ENCODE data around the gene PPARGC1A.

PPARGC1A gene

DNA sequence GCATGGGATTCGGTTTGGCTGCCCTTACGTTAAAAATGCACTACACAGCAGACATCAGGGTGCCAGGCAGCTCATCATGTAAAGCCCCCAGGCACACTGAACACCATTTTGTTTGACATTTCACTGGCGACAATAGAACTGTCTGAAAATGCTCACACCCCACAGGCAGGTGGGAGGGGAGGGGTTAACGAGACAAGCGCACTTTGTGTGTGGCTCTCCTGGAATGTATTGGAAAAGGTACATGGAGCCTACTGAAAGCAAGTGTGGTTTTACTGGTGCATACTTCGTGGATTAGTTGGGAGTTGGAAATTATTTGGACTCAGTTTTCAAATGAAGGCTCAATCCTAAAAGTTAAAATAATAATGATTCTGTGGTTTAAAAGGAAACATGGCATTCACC is 31.6 kb upstream of the PPARGC1A start:
- Mint-ChIP-seq H3K27ac (no peak overlapping the region), H3K4me1 (no peaks in the 10 kb centered on the region), H3K4me3 (no peak overlapping the region), H3K36me3 (no peaks in the 10 kb centered on the region), H3K9me3 (peaks cover 10% of the 10 kb centered on the region)
- ATAC-seq (no peak), DNase-seq (ENCODE audit: low spot score in 2 of 2) (no peak)

DNA sequence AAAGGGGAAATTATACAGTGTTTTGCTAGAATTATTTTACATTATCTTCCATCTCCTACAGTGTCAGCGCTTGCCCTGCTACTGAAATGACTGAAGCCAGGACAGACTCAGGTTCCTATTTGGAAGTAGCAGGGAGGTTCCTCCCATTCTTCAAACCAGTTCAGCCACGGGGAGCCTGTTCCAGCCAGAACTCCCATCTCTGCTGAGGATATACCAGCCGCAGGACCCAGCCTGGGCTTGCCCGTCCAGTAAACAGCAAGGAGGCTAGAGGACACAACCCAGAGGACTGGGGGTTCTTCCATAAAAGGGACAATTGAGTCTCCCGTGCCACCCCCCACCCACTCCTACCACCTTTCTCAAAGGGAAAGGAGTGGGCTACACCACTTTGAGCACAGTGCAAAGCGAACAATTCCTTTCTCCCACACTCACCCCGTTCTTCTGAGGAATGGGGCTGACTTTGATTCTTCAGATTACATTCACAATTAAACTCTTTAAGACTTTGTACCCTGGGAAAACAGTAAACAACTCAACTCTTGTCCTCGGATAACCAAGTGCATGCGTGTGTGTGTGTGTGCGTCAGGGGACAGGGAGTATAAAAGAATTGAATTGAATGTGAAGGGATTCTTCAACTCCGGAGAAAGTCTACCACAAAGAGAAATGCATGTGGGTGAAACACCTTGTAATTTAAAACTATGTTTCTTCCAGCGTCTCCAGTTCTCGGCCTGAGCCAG is 31.0 kb upstream of the PPARGC1A start:
- H3K4me1 Mint-ChIP-seq: no peaks in the 10 kb centered on the region
- H3K36me3 Mint-ChIP-seq: no peaks in the 10 kb centered on the region

DNA sequence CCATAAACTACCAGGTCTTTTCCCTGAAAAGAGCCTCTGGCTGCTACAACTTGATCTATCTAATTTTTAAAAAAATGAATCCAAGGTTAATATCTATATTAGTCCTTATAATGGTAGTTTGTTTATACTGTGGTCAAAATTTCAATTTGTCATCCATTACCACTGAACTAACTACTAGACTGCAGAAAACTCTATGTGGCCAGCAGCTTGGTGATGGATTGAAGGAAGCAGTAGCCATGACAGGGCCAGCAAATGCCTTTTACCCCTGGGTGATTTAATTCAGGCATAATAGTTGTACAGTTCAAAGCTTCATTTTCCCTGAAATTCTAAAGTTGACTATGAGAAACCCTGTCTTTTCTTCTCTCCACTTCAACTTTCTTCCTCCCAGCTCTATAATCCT is 30.4 kb upstream of the PPARGC1A start:
- Mint-ChIP-seq H3K4me3 (no peak overlapping the region), H3K9me3 (peaks cover 7% of the 10 kb centered on the region), H3K27ac (no peak overlapping the region), H3K36me3 (no peaks in the 10 kb centered on the region), H3K4me1 (no peaks in the 10 kb centered on the region)
- ATAC-seq: no peak
- DNase-seq (ENCODE audit: low spot score in 2 of 2): no peak

More for the DNA sequence above, 31.0 kb upstream of the PPARGC1A start:
- Mint-ChIP-seq H3K27ac (no peak overlapping the region), H3K4me3 (no peak overlapping the region), H3K9me3 (peaks cover 7% of the 10 kb centered on the region)
- no peak for DNase-seq (ENCODE audit: low spot score in 2 of 2)
- ATAC-seq: no peak

DNA sequence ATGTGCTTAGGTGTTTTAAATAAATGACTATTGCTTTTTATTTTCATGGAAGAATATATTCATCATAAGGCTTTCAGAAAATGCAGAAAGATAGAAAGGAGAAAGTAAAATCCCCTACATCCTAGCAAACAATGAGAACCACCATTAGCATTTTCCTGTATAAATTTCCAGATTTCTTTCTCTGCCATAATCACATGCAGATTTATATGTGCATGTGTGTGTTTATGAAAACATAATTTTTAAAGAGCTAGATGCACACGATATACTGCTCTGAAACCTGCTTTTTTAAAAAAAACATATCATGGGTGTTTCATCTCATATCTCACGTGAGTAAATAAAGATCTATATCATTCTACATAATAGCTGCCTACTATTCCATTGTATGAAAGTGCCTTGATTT is 26.4 kb upstream of the PPARGC1A start:
- ATAC-seq (no peak), DNase-seq (ENCODE audit: low spot score in 2 of 2) (no peak)
- Mint-ChIP-seq H3K4me3 (no peak overlapping the region), H3K9me3 (peaks cover 7% of the 10 kb centered on the region), H3K4me1 (no peaks in the 10 kb centered on the region), H3K27ac (no peak overlapping the region), H3K36me3 (no peaks in the 10 kb centered on the region)

DNA sequence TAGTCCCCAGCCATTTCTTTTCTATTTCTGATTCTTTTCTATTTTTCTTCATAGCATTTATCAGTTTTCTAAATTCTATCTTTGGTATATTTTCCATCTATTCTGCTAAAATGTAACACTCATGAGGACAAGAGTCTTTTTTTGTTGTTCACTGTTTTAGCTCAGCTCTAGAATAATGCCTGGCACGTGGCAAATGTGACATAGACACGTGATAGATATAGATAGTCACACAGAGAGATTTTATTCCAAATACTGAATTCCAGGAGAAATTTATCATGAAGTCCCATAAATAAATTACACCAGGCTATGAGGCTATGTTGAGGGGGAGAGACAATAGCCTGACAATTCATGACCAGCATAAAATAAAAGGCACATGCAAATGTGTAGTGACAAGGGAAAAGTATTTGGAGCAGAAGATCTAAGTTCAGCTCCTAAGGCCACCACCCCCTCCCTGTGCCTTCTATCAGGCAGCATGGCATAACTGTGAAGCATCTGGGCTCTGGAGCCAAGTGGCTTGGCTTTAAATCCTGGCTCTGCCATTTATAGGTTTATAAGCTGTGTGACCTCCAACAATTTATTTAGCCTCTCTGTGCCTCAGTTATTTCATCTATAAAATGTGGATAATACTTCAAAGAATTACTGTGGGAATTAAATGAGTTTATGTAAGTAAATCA is 25.7 kb upstream of the PPARGC1A start:
- DNase-seq (ENCODE audit: low spot score in 2 of 2) (no peak), ATAC-seq (no peak)
- Mint-ChIP-seq H3K4me3 (no peak overlapping the region), H3K36me3 (no peaks in the 10 kb centered on the region), H3K9me3 (peaks cover 6% of the 10 kb centered on the region), H3K4me1 (no peaks in the 10 kb centered on the region), H3K27ac (no peak overlapping the region)

DNA sequence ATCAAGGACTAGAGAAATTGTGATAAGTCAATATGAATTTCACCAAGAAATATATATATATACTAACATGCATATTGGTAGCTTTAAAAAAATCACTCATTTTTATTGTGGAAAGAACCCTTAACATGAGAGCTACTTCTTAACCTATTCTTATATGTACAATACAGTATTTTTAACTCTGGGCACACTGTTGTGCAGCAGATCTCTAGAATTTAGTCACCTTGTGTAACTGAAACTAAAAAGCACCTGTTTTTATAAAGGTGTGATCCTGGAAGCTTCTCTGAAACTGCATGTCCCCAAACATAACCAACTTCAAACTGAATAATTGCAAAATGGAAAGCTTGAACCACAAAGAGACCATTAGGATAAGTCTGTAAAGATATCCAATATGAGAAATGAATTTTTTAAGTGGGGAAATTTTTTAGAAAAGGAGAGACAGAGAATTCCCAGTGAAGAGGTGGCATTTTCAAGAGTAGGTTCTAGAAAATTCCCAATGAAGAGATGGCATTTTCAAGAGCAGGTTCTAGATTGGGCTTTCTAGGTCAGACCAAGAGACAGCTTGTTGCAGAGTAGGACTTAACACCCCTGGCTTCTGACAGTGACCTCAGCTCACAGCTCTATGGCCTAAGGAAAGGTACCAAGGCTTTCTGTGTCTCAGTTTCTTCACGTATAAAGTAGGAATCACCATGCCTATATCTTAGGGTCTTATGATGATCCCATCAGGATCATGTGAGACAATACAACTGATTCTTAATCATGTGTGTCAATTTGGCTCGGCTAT is 22.0 kb upstream of the PPARGC1A start:
- no peak for DNase-seq (ENCODE audit: low spot score in 2 of 2)
- ATAC-seq: no peak
- Mint-ChIP-seq H3K27ac (no peak overlapping the region), H3K4me3 (no peak overlapping the region), H3K36me3 (no peaks in the 10 kb centered on the region), H3K9me3 (no peaks in the 10 kb centered on the region), H3K4me1 (no peaks in the 10 kb centered on the region)

GRCh38 chr4:23909671-23910070 is 19.8 kb upstream of the PPARGC1A start:
- no peak for DNase-seq (ENCODE audit: low spot score in 2 of 2)
- no peak overlapping the region for H3K4me3 Mint-ChIP-seq
- H3K9me3 Mint-ChIP-seq: peaks cover 5% of the 10 kb centered on the region
- H3K4me1 Mint-ChIP-seq: no peaks in the 10 kb centered on the region
- no peak for ATAC-seq
- no peaks in the 10 kb centered on the region for H3K36me3 Mint-ChIP-seq
- no peak overlapping the region for H3K27ac Mint-ChIP-seq

DNA sequence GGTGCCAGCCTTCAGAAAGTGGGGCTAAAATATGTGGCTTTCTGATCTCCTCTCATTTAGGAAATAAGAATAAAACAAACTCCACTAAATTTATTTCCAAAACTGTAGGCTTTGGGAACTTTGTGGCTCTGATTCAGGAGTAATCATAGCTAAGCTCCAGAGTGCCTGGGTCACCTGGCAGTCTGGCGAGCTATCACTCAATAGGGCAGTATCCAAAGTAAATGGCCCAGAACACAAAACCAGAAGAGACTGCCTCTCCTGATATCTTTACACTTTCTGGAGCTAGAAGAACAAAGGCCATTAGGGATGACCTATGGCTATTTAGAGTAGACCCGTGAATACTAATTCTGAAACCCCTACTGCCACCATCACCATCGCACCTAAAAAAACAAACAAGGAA is 17.0 kb upstream of the PPARGC1A start:
- DNase-seq (ENCODE audit: low spot score in 2 of 2) (no peak), ATAC-seq (no peak)
- Mint-ChIP-seq H3K27ac (no peak overlapping the region), H3K36me3 (no peaks in the 10 kb centered on the region), H3K4me3 (no peak overlapping the region), H3K4me1 (no peaks in the 10 kb centered on the region), H3K9me3 (peaks cover 10% of the 10 kb centered on the region)

DNA sequence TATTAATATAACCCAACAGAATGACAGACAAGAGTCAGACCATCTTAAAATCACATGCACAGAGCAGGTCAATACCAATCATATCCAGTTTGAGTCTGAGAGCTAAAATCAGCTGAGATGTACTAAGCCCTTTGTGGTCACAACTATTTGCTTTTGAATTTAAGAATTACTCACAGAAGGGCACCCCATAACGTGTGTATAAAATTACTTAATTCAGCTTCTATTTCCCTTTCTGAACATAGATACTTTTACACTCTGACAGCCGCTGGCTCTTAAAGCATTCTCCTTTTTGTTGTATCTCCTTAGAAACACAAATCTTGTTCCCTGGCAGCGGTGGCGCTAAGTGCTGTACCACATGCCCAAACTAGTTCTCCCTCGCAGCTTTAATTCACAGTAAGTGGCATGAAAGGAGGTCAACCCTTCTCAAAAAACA is 14.8 kb upstream of the PPARGC1A start:
- no peaks in the 10 kb centered on the region for H3K36me3 Mint-ChIP-seq
- no peaks in the 10 kb centered on the region for H3K4me1 Mint-ChIP-seq
- H3K27ac Mint-ChIP-seq: no peak overlapping the region
- no peak for DNase-seq (ENCODE audit: low spot score in 2 of 2)
- ATAC-seq: no peak
- H3K9me3 Mint-ChIP-seq: peaks cover 10% of the 10 kb centered on the region
- no peak overlapping the region for H3K4me3 Mint-ChIP-seq

DNA sequence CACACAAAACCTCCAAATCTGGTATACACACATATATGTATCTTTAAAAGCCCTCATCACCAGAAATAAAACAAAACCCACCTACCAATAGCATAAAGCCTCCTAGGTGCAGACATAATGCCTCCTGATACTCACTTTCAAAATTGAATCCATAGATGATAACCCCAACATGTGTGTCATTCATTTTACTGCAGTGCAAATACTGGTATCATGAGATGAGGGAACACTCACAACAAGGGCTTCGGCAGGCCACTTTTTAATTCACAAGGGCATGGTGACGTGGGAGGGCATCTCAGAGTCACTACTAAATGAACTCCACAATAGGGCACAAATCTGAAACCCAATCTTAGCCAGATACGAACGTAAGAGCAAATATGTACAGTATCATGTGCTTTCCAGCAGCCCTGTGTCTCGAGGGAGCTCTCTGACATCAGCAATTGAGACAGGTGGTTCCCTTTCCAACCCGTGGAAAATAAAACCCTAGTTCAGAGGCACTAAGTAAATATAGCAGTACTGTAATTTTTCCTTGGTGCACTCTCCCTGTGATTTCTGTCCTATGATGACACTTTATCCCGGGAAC is 14.1 kb upstream of the PPARGC1A start:
- H3K27ac Mint-ChIP-seq: no peak overlapping the region
- peaks cover 10% of the 10 kb centered on the region for H3K9me3 Mint-ChIP-seq
- no peak overlapping the region for H3K4me3 Mint-ChIP-seq
- DNase-seq (ENCODE audit: low spot score in 2 of 2): no peak
- no peak for ATAC-seq
- H3K4me1 Mint-ChIP-seq: no peaks in the 10 kb centered on the region
- no peaks in the 10 kb centered on the region for H3K36me3 Mint-ChIP-seq

GRCh38 chr4:23902222-23902804 is 12.5 kb upstream of the PPARGC1A start:
- DNase-seq (ENCODE audit: low spot score in 2 of 2) (no peak), ATAC-seq (no peak)
- Mint-ChIP-seq H3K4me3 (no peak overlapping the region), H3K4me1 (no peaks in the 10 kb centered on the region), H3K27ac (no peak overlapping the region), H3K36me3 (no peaks in the 10 kb centered on the region), H3K9me3 (peaks cover 15% of the 10 kb centered on the region)

DNA sequence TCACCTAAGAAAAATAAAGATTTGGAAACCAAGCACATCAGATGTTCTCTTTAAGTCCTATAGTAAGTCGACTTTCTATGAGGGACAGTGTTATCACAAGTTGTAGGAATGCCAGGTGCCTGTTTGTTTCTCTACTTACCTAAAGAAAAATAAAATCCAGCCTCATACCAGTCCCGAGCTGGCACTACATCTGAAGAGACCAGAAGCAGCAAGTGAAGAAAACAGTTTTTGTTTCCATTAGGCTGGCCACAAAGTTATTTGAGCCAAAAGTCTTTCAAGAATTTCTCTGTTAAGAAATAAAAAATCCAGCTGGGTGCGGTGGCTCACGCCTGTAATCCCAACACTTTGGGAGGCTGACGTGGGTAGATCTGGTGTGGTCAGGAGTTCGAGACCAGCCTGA is 10.8 kb upstream of the PPARGC1A start:
- no peak for DNase-seq (ENCODE audit: low spot score in 2 of 2)
- Mint-ChIP-seq H3K4me3 (no peak overlapping the region), H3K36me3 (no peaks in the 10 kb centered on the region), H3K4me1 (no peaks in the 10 kb centered on the region), H3K9me3 (peaks cover 15% of the 10 kb centered on the region), H3K27ac (no peak overlapping the region)
- no peak for ATAC-seq

- Mint-ChIP-seq H3K9me3 (peaks cover 9% of the 10 kb centered on the region), H3K4me1 (no peaks in the 10 kb centered on the region), H3K36me3 (no peaks in the 10 kb centered on the region), H3K4me3 (no peak overlapping the region), H3K27ac (no peak overlapping the region)
- no peak for ATAC-seq
- no peak for DNase-seq (ENCODE audit: low spot score in 2 of 2)
Measured at GRCh38 chr4:23899565-23899964, 9.7 kb upstream of the PPARGC1A start.

DNA sequence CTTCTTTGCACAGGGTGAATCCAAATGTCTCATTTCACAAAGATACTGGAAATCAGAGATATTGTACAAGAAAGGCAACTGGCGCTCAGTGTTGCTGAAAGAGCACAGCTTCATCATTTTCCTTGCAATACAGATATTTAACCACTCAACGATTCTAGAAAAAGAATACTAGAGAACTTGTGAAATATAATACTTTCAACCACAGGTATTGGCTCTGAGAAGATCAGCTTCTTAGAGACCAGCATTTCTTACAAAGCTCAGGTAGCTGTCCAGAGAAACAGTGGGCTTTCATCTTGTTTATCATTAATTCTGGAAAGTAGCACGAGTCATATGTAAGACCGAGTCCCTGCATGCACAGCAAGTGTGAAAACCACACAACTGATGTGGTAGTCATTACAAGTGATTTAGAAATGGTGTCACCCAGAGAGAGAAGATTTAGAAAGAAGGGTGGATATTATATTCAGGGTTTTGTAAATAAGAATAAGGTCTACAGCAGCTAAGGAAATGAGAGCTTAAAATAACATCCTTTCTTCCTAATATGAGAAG is 7.8 kb upstream of the PPARGC1A start:
- DNase-seq (ENCODE audit: low spot score in 2 of 2) (no peak), ATAC-seq (no peak)
- Mint-ChIP-seq H3K27ac (no peak overlapping the region), H3K4me1 (no peaks in the 10 kb centered on the region), H3K9me3 (peaks cover 5% of the 10 kb centered on the region), H3K4me3 (no peak overlapping the region), H3K36me3 (no peaks in the 10 kb centered on the region)

- DNase-seq (ENCODE audit: low spot score in 2 of 2): no peak
- H3K27ac Mint-ChIP-seq: no peak overlapping the region
- no peaks in the 10 kb centered on the region for H3K4me1 Mint-ChIP-seq
- no peak overlapping the region for H3K4me3 Mint-ChIP-seq
- peaks cover 5% of the 10 kb centered on the region for H3K9me3 Mint-ChIP-seq
- H3K36me3 Mint-ChIP-seq: no peaks in the 10 kb centered on the region
- ATAC-seq: no peak
Measured at GRCh38 chr4:23894021-23894420, 4.2 kb upstream of the PPARGC1A start.
